ENCODE data around the gene ZNF462. TPM values are rescaled to one million over a fixed set of nuclear protein-coding genes. Genes with fewer than 3 reads are reported as not detected.

Gene ZNF462
- total RNA-seq, 4 donors from 2014 or later, result 24.5 to 38.6 (median 34.6) TPM

DNA sequence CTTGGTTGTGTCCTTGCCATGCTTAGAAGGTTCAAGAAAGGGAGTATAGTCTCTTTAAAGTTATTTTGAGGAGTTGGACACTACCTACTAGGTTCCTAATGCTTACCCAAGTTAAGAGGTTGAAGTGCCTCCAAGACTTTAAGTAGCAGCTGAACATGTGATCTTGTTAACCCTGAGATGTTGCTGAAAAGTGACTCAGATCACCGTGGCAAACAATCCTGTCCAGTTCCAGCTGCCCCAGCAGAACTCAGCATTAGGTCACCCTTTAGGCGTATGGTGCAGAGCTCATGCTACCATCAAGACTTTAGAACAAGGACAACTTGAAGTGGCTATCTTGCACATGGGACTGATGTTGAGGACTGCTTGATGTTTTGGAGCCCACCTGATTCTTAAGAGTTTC, 22.5 kb downstream of the ZNF462 start:
- intact Hi-C loops (cut with DNase I), result no loop called here
- TF ChIP-seq POLR2AphosphoS5 (IDR thresholded peaks at IDR 0.05) (no peak), POLR2A (IDR thresholded peaks at IDR 0.05; ENCODE audit: low read depth) (no peak), EP300 (IDR thresholded peaks at IDR 0.05) (no peak)
- TF ChIP-seq, protein P1, sequence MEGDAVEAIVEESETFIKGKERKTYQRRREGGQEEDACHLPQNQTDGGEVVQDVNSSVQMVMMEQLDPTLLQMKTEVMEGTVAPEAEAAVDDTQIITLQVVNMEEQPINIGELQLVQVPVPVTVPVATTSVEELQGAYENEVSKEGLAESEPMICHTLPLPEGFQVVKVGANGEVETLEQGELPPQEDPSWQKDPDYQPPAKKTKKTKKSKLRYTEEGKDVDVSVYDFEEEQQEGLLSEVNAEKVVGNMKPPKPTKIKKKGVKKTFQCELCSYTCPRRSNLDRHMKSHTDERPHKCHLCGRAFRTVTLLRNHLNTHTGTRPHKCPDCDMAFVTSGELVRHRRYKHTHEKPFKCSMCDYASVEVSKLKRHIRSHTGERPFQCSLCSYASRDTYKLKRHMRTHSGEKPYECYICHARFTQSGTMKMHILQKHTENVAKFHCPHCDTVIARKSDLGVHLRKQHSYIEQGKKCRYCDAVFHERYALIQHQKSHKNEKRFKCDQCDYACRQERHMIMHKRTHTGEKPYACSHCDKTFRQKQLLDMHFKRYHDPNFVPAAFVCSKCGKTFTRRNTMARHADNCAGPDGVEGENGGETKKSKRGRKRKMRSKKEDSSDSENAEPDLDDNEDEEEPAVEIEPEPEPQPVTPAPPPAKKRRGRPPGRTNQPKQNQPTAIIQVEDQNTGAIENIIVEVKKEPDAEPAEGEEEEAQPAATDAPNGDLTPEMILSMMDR (IDR thresholded peaks at IDR 0.05), result no peak
- Histone ChIP-seq H3K36me3 (no peaks in the 10 kb centered on the region), H3K27ac (replicated peaks in 1 of 4) (no peak overlapping the region), H3K27me3 (no peaks in the 10 kb centered on the region), H3K4me3 (no peak overlapping the region), H3K4me1 (peaks cover 30 to 63% (median 52%) of the 10 kb centered on the region in 4 donors), H3K9me3 (no peaks in the 10 kb centered on the region)
- DNase-seq (ENCODE audit: extremely low spot score), result no peak
- 26% methylated on average over 2 of the region's 2 CpGs for WGBS

DNA sequence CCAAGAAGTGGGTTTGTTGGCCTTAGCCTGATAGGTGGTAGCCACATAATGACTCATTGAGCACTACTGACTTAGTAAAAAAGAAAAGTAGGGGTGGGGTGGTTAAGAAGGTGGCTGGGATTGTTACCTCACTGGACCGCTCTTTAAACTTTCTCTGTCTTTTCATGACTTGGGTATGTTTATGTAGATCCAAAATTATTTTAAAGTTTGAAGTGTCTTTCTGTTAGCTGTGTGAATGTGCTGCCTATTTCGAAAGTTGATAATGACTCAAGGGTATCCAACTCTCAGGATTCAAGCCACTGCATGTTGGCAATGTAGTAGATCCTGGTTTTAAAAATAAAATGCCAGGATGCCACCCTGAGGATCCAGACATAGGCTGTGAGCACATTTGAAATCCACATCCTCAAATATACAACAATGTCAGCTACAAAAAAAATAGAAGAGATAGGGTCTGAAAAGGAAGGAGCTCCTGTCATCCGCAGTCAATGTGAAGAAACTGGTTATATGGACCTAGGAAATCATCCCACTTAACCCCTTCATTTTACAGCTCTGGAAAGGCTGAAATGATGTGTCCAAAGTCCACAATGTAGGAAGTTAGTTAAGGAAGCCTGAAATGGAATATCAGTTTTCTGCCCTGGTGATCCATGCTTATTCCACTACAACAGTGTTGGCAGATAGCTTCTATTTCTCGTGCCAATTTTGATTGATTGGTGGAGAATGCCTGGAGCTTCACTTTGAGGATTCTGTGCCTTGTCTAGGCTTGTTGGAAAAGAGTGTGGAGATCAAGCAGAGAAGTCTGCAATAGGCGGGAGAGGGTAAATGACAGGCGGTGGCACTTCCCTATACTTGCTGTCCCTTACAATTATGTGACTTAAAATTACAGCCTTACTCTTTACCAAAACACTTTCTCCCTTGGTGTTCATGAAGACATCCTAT, 23.4 kb downstream of the ZNF462 start:
- no peaks in the 10 kb centered on the region for H3K36me3 ChIP-seq
- no peaks in the 10 kb centered on the region for H3K9me3 ChIP-seq
- no peak overlapping the region for H3K4me3 ChIP-seq
- WGBS, result 94% methylated on average over 6 of the region's 6 CpGs
- intact Hi-C loops (cut with DNase I), result no loop called here
- DNase-seq (ENCODE audit: extremely low spot score), result no peak
- TF ChIP-seq POLR2AphosphoS5 (IDR thresholded peaks at IDR 0.05), result no peak
- TF ChIP-seq, protein P1 (IDR thresholded peaks at IDR 0.05), result no peak
- no peaks in the 10 kb centered on the region for H3K27me3 ChIP-seq
- no peak overlapping the region for H3K27ac ChIP-seq (replicated peaks in 1 of 4)
- H3K4me1 ChIP-seq, result peaks cover 28 to 58% (median 53%) of the 10 kb centered on the region in 4 donors

GRCh38 chr9:106887066-106887465, 24.1 kb downstream of the ZNF462 start:
- WGBS, result 71% methylated on average over 2 of the region's 2 CpGs
- intact Hi-C loops (cut with DNase I), result no loop called here
- TF ChIP-seq, protein P1 (IDR thresholded peaks at IDR 0.05), result no peak
- TF ChIP-seq EP300 (IDR thresholded peaks at IDR 0.05) (no peak), POLR2AphosphoS5 (IDR thresholded peaks at IDR 0.05) (no peak), POLR2A (IDR thresholded peaks at IDR 0.05; ENCODE audit: low read depth) (no peak)
- no peaks in the 10 kb centered on the region for H3K27me3 ChIP-seq
- H3K27ac ChIP-seq (replicated peaks in 1 of 4), result no peak overlapping the region
- no peak for DNase-seq (ENCODE audit: extremely low spot score)
- H3K36me3 ChIP-seq, result no peaks in the 10 kb centered on the region
- H3K9me3 ChIP-seq, result no peaks in the 10 kb centered on the region
- H3K4me1 ChIP-seq, result peaks cover 30 to 59% (median 51%) of the 10 kb centered on the region in 4 donors
- H3K4me3 ChIP-seq, result no peak overlapping the region

GRCh38 chr9:106889061-106889590, 26.2 kb downstream of the ZNF462 start:
- Histone ChIP-seq H3K27me3 (no peaks in the 10 kb centered on the region), H3K4me1 (peaks cover 29 to 69% (median 57%) of the 10 kb centered on the region in 4 donors), H3K27ac (replicated peaks in 1 of 4) (no peak overlapping the region), H3K36me3 (no peaks in the 10 kb centered on the region), H3K9me3 (no peaks in the 10 kb centered on the region), H3K4me3 (no peak overlapping the region)
- intact Hi-C loops (cut with DNase I), result no loop called here
- 91% methylated on average over 7 of the region's 7 CpGs for WGBS
- no peak for DNase-seq (ENCODE audit: extremely low spot score)
- TF ChIP-seq POLR2A (IDR thresholded peaks at IDR 0.05; ENCODE audit: low read depth) (no peak), POLR2AphosphoS5 (IDR thresholded peaks at IDR 0.05) (no peak), EP300 (IDR thresholded peaks at IDR 0.05) (no peak)
- TF ChIP-seq, protein P1 (IDR thresholded peaks at IDR 0.05), result no peak

All from esophagus muscularis mucosa (tissue), 4 donors.